Measurements from ENCODE around the gene VCX2.
"Not testable (repeated sequence)": the region's sequence is repeated elsewhere in the genome, so short reads cannot be mapped to it uniquely, and the experiment has no call there.

The VCX2 gene

DNA sequence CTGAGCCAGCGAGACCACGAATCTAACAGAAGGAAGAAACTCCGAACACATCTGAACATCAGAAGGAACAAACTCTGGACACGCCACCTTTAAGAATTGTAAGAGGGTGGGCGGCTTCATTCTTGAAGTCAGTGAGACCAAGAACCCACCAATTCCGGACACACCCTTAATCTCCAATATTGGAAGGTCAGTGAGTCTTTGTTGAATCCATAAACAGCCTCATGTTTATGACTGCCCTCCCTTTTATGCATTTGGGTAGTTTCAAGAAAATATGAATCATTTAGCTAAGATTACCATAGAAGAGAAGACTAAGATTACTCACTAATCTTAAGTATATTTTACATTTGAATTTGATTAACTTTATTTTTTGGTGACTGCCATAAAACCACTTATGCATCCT is 48.5 kb downstream of the VCX2 start:
- DNase-seq (ENCODE audit: low read depth, low spot score) = no peak

DNA sequence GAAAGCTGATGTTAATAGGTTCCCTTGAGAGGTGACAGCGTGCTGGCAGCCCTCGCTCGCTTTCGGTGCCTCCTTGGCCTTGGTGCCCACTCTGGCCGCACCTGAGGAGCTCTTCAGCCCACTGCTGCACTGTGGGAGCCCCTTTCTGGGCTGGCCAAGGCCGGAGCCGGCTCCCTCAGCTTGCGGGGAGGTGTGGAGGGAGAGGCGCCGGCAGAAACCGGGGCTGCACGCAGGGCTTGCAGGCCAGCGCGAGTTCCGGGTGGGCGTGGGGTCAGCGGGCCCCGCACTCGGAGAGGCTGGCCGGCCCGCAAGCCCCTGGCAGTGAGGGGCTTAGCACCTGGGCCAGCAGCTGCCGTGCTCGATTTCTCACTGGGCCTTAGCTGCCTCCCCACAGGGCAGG is 49.7 kb downstream of the VCX2 start:
- not testable (repeated sequence) for DNase-seq (ENCODE audit: low read depth, low spot score)

Measured in astrocyte of the hippocampus (primary cell).